ENCODE measurements around the gene PMEPA1. TPM values are rescaled to one million over a fixed set of nuclear protein-coding genes. Genes with fewer than 3 reads are reported as not detected.

PMEPA1 gene
- total and polyA plus RNA-seq, 10 of the 15 experiments (the other 5 are each of a cell fraction or from before 2014, with no cell fraction given): 0.02 to 0.10 (median 0.04) TPM; not detected in 3

DNA sequence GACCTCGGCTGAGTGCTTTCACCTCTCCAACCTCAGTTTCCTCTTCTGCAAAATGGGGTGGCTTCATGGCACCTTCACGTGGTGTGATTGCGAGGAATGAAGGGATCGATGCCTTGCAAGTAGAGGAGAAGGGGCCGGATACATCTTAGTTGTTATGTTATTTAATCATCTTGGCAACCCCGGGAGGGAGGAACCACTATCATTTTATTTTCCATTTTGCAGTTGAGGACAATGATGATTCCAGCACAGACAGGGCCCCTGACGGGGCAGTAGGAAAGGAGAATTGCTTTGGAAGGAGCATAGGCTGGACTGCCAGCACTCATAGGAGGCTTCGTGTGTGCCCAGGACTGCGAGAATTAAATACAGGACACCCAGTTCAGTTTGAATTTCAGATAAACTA, 2.5 kb upstream of the PMEPA1 start (continued):
- TF ChIP-seq ZBTB4 (CRISPR knock-in tag; IDR thresholded peaks at IDR 0.05): no peak
- TF ChIP-seq, protein P1, sequence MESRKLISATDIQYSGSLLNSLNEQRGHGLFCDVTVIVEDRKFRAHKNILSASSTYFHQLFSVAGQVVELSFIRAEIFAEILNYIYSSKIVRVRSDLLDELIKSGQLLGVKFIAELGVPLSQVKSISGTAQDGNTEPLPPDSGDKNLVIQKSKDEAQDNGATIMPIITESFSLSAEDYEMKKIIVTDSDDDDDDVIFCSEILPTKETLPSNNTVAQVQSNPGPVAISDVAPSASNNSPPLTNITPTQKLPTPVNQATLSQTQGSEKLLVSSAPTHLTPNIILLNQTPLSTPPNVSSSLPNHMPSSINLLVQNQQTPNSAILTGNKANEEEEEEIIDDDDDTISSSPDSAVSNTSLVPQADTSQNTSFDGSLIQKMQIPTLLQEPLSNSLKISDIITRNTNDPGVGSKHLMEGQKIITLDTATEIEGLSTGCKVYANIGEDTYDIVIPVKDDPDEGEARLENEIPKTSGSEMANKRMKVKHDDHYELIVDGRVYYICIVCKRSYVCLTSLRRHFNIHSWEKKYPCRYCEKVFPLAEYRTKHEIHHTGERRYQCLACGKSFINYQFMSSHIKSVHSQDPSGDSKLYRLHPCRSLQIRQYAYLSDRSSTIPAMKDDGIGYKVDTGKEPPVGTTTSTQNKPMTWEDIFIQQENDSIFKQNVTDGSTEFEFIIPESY (IDR thresholded peaks at IDR 0.05): no peak

DNA sequence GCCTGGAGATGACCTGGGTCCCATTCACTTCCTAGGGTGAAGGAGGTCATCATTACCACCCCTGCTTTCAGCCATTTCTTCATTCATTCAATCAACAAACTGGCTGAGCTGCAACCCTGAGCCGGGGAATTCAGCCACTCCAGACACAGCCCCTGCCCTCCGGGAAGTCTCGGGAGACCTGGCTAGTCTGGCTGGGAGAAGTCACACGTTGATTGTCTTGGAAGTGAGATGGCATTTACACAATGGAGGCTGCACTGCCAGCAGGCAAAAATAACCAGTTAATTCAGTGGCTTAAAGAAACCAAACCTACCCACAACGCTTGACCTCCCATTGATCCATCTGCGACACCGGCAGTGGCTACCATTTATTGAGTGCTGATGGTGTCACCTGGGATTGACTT, 2.0 kb upstream of the PMEPA1 start:
- FAIRE-seq: no peak
- SMC1A ChIA-PET (ENCODE audit: uncharacterized antibody, unreplicated experiment): no interaction called here

More for the DNA sequence above, 2.0 kb upstream of the PMEPA1 start:
- Histone ChIP-seq H3K4me3 (no peak overlapping the region), H3K9me3 (replicated peaks; ENCODE audit: control insufficient read depth, insufficient read depth, low read length) (no peaks in the 10 kb centered on the region), H4K20me1 (ENCODE audit: control insufficient read depth, insufficient read depth) (no peaks in the 10 kb centered on the region), H3K4me1 (ENCODE audit: control insufficient read depth, insufficient read depth, low read length) (no peaks in the 10 kb centered on the region), H3K36me3 (ENCODE audit: control insufficient read depth in 2 of 2, insufficient read depth in 2 of 2, low read length in 1 of 2) (no peaks in the 10 kb centered on the region), H3K27me3 (replicated peaks in 1 of 2; ENCODE audit: control insufficient read depth in 2 of 2, insufficient read depth in 2 of 2, low read length in 1 of 2) (peaks cover 7 to 11% of the 10 kb centered on the region in 2 experiments), H3K27ac (ENCODE audit: control insufficient read depth, insufficient read depth) (no peak overlapping the region), H2AFZ (ENCODE audit: control insufficient read depth, low read depth, low read length) (no peak overlapping the region), H3K4me2 (ENCODE audit: control insufficient read depth, insufficient read depth) (no peak overlapping the region), H3K9ac (ENCODE audit: control insufficient read depth, insufficient read depth, low read length) (no peak overlapping the region), H3K79me2 (ENCODE audit: control insufficient read depth, insufficient read depth, low read length) (no peaks in the 10 kb centered on the region)
- DNase-seq (ENCODE audit: low read depth, low spot score) (no peak), ATAC-seq (no peak)
- intact Hi-C loops (cut with micrococcal nuclease; ENCODE audit: unreplicated experiment) (no loop called here), in situ Hi-C loops (cut with MboI) (no loop called here)
- 63% methylated on average over 7 of the region's 7 CpGs for WGBS (ENCODE audit: insufficient coverage, insufficient replicate concordance, low lambda C conversion rate, missing lambda C conversion rate)
- no peak for TF ChIP-seq BHLHE40 (IDR thresholded peaks at IDR 0.05; ENCODE audit: borderline replicate concordance in 1 of 2, low read depth in 2 of 2, low read length in 1 of 2)
- no peak for TF ChIP-seq RBBP5 (conservative IDR thresholded peaks at IDR 0.05)
- TF ChIP-seq SUZ12 (IDR thresholded peaks at IDR 0.05; ENCODE audit: unreplicated experiment): no peak
- no peak for TF ChIP-seq BACH1 (IDR thresholded peaks at IDR 0.05; ENCODE audit: borderline replicate concordance)
- no peak for TF ChIP-seq CBFB (IDR thresholded peaks at IDR 0.05; ENCODE audit: low read depth)
- TF ChIP-seq PKNOX1 (IDR thresholded peaks at IDR 0.05): no peak
- no peak for TF ChIP-seq ATF7 (IDR thresholded peaks at IDR 0.05; ENCODE audit: low read depth)
- TF ChIP-seq ZNF207 (IDR thresholded peaks at IDR 0.05; ENCODE audit: borderline replicate concordance): no peak
- no peak for TF ChIP-seq NR2C2 (IDR thresholded peaks at IDR 0.05; ENCODE audit: borderline replicate concordance, control insufficient read depth, insufficient read length, low read depth)
- TF ChIP-seq NFYB (IDR thresholded peaks at IDR 0.05; ENCODE audit: insufficient read depth, low read depth, low read length): no peak
- TF ChIP-seq ZNF24 (IDR thresholded peaks at IDR 0.05): no peak
- TF ChIP-seq BRCA1 (IDR thresholded peaks at IDR 0.05; ENCODE audit: low read depth, low read length): no peak
- TF ChIP-seq MEF2B (IDR thresholded peaks at IDR 0.05; ENCODE audit: partially characterized antibody, poor library complexity, severe bottlenecking): no peak
- TF ChIP-seq EED (IDR thresholded peaks at IDR 0.05; ENCODE audit: low read depth): no peak
- no peak for TF ChIP-seq SMAD1 (IDR thresholded peaks at IDR 0.05; ENCODE audit: low read depth, partially characterized antibody)
- no peak for TF ChIP-seq IKZF2 (IDR thresholded peaks at IDR 0.05)
- ChIA-PET POLR2A (no interaction called here), CTCF (no interaction called here), RAD21 (ENCODE audit: unreplicated experiment) (no interaction called here)
- no TSS peak for BruUV-seq (replicated peaks)
